Measurements from ENCODE around the gene DUSP28.
A peak's percentile ranks its signal among the peaks of the same experiment; 100 is the strongest.
"Not testable (repeated sequence)": the region's sequence is repeated elsewhere in the genome, so short reads cannot be mapped to it uniquely, and the experiment has no call there.

DUSP28 gene, protein sequence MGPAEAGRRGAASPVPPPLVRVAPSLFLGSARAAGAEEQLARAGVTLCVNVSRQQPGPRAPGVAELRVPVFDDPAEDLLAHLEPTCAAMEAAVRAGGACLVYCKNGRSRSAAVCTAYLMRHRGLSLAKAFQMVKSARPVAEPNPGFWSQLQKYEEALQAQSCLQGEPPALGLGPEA

DNA sequence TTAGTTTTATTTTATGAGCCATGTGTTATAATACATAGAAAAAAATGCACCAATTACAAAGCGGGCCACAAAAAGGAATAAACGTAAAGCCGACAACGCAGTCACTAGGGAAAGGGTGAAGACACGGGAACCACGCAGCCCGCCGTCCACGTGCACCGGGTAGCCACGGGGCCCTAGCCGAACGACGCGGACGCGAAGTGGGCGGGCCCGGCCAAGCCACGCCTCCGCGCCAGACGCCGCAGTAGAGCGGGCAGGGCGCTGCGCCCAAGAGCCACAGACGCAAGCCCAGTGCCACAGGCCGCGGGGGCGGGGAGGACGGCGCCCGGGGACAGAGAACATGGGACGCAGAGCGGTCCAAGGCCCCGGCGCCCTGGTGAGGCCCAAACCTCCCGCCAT is at the start of gene DUSP28:
DUSP28 (plus strand) TSS at position 274 of the 396 bp plus-strand sequence. CDS start 328 bp downstream, outside the sequence.
- peak; percentile 85 for DNase-seq

DNA sequence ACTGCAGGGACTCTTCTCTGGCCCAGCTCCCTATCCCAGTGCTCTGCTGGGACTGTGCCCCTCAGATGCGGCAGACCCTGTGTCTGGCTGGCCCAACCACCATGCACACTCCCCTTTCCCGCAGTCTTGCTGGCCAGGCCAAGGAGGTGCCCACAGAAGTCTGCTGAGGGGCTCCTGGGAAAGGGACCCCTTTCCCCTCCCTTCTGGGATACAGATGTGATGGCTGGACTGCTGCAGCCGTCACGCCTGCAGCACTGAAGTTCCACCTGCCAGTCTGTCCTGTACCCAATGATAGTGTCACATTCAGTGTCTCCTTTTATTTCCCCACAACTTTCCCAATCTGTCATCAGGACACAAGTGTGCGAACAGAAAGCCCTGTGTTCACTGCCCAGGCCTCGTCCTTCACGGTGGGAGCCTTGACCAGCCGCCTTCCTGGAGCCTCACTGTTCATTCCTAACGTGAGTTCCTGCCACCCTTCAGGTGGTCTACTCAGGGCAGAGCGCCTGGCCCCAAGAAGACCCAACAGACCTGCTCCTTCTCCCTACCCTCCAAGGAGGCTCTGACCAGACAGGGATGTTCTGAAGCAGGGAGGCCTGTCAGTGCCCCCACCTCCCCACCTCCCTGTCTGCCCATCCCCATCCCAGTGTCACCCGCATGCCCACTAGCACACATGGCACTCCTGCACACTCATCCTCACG is 49.5 kb upstream of the DUSP28 start:
- DNase-seq: no peak

DNA sequence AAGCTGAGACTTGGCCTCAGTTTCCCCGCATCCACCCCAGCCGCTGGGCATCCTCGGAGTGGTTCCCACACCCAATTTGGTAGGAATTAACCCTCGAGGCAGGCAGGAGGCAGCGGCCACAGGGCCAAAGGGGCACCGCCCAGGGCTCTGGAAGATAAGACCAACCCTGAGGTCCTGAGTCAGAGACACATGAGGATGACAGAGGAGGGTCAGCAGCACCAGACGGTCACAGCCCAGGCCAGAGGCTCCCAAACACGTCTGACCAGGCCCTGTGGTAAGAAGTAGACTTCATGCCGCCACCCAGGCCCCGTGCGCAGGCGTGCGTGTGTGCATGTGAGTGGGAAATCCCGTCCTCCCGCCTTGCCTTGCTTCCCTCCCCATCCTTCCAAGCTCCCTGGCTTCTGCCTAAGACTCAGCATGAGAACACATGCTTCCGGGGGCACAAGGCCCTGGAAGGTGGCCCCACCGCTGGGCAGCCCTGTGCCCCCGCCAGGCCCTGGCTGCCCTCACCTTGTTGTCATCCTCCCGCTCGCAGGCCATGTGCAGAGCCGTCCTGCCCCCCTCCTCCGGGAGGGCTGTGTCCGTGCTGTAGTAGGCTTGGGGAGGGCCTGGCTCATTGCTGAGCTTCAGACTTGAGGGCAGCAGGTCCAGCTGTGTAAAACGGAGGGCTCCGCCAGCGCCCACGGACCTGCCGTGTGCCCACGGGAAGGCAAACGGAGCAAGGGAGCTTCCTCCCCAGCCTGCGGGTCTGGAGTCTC is 48.6 kb upstream of the DUSP28 start:
- no peak for DNase-seq

DNA sequence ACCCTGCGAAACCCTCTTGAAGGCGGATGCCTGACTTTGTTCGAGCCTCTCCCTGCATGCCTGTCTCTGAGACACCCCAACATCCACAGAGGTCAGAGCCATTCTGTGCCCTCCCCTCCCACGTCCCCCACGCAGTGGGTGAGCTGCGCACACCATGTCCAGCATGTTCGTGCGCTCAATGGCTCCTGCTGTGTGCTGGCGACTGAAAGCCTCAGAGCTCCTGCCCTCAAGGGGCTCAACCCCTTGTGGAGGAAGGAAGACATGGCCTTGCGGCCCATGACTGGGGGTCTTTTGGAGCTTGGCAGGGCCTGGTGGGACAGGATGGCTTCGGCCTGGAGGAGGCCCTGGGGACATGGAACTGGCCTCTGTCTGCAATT is 48.1 kb upstream of the DUSP28 start:
- DNase-seq: no peak

DNA sequence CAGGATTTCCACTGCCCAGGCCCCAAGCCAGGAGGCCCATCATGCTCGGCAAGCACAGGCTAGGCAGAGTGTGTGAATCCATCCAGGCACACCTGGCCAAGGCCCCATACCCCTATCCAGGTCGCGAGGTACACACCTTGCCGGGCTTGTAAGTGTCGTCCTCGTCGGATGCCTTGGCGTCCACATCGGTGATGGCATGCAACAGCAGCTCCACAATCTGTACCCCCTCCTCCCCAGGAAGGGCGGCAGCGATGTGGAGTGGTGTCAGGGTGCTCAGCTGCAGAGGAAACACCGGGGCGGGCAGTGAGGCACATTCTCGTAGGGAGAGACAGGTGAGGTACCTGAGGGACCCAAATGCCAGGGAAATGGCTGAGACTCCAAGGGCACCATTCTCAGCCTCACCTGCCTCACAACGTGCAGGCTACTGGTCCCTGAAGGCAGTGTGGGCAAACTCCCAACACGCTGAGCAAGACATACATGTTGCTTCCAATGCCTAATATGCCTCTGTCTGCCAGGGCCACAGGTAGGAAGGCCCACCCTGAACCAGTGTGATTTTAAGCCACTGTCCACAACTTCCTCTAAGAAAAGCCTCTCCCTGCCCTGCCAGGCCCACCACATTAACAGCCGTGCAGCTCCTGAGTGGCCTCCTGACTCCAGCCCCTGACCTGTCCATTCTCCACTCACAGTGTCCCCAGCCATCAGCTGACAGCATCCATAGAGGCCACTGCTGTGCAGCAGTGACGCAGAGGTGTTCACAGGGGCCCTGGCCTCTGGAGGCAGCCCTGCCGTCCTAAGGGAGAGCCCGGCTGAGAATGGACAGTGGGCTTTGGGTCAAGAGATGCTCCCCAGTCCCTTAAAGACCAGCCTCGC is 47.3 kb upstream of the DUSP28 start:
- no peak for DNase-seq

DNA sequence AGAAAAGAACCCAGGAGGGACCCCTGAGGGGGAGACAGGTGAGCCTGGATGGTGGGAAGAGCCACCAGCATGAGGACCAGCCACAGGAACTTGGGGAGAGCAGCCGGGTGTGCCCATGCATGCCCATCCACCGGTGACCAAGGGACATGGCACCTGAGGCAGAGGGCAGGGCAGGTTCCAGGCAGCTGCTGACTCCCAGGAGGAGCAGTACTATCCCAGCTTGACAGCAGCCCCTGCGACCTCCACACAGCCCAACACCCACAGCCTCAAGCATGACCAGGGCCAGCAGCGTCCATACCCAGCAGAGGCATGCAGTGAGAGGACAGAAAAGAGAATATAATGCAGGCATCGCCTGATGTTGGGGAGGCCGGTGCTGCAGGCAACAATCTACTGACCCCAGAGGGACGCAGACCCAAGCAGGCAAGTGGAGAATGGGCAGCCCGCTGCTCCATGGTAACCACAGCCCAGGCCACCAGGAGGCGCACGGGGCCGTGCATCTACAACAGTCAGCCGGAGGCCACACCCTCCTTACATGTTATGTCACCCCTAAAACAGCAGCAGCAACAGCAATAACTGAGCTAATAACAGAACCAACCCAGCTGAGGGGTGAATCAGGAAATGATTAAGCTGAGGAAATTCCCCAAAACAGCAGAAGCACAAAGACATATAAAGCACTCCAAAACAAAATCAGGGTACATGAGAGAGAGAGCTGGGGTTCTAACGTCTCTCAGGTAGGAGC is 46.4 kb upstream of the DUSP28 start:
- no peak for DNase-seq

DNA sequence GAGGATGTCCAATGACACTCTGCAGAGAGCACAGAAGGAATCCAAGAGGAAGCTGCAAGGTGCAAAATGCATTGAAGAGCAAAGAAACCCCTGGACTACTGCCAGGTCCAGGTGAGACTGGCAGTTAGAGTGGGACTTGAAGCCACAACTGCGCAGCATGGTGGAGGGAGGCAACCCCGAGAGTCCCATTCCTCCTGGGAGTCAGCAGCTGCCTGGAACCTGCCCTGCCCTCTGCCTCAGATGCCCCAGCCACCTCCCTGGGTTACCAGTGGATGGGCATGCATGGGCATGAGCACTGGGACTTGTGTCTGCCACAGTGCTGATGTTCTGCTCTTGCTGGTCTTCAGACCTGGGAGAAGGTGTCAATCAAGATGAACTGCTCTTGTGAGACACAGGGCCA is 45.5 kb upstream of the DUSP28 start:
- DNase-seq: no peak

DNA sequence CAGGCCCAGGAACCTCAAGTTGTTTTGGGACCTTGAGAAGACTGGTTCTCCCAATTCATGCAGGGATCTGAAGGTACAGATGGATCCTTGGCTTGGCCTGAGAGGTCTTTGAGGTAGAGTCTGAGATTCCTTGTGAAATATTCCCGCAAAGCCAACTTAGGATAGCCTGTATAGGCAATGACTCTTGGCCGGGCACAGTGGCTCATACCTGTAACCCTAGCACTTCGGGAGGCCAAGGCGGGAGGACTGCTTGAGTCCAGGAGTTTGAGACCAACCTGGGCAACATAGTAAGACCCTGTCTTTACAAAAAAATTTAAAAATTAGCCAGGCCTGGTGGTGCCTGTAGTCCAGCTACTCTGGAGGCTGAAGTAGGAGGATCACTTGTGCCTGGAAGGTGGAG is 42.8 kb upstream of the DUSP28 start:
- DNase-seq: no peak

DNA sequence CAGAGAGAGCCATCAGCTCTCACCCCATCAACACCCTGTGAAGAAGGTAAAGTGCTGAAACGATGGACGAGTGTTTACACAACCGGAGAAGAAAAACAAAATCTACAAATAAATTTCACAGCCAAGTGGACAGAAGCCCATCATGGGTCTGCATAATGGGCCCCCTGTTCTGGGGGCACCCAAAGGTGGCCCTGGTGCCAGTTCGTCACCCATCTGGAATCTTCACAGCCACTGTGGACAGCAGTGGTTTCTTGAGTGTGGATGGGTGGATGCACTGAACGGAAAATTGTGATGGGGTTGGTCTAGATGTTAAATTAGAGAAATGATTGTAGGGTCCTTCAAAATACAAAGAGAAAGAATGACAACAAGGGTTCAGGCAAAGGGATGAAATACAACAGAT is 41.2 kb upstream of the DUSP28 start:
- DNase-seq: no peak

DNA sequence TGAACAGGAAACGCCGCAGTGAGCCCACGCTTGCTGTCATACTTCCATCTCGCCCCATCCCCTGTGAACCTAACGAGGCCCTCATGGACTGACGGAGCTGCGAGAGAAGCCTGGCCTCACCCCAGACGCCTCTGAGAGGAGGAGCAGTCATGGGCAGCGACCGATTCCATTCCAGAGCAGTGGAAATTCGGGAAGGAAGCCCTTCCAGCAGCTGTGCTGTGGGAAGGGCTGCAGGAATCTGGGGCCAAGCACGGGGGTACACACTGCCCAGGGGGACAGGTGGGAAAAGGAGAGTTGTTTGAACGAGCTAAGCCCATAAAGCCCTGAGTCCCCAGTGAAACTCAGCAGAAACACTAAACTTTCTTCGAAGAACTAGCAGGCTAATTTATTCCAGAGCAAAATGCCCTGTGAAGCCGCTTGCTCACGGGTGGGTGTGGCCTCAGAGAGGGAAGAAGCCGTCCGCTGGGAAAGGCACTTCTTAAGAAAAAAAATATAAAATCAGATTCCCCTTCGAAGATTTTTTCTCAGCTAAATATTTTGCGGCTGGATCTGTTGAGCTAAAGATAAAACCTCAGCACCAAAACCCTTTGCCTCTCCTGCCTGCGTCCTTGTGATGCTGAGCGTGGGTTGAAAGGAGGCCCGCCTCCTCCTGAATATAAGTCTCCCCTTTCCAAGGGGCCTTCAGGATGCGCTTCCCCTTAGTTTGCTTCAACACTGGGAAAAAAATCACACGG is 40.6 kb upstream of the DUSP28 start:
- no peak for DNase-seq

DNA sequence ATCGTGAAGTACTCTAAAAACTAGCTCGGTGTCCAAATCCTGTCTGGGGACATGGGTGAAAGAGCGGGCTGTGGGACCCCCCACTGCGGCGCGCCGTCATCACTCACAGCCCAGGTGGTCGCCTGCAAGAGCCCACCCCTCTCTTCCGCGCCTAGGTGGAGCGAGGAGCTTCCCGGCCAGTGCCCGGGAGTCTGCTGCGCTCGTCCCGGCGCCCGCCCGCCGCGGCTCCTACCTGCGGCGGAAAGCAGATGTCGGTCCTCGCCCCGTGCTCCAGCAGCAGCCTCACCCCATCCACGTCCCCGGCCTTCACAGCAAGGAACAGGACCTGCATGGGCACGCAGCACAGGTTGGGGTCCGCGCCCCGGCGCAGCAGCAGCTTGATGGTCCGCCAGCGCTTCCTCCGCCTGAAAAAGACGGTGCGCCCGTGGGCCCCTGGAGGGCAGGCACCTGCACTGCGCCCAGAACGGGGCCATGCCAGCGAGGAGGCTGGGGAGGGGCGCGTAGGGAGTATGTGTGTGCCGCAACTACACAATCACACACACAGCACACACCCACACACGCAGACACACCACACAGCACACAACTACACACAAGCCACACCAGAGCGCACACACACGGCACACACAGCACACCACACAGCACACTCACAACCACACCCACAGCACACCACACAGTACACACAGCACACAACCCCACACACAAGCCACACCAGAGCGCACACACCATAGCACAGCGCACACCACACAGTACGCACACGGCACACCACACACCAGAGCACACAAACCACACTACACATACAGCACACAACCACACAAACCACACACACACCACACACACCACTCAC is 39.8 kb upstream of the DUSP28 start:
- DNase-seq: no peak

DNA sequence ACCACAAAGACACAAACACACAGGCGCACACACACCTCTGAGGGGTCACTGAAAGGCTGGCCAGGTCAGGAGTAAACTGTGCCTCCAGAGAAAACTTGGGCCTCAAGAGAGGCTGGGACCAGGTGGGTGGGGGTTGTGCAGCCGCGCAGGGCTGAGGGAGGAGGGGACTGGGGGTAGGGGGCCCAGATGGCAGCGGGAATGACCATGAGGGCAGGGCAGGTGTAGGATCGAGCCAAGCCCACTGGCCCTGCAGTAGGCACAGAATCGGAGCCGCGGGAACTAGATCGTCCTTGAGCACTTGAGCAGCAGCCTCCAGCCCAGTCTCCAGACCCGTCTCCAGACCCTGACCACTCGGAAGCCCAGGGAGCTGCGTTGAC is 39.2 kb upstream of the DUSP28 start:
- DNase-seq: no peak

DNA sequence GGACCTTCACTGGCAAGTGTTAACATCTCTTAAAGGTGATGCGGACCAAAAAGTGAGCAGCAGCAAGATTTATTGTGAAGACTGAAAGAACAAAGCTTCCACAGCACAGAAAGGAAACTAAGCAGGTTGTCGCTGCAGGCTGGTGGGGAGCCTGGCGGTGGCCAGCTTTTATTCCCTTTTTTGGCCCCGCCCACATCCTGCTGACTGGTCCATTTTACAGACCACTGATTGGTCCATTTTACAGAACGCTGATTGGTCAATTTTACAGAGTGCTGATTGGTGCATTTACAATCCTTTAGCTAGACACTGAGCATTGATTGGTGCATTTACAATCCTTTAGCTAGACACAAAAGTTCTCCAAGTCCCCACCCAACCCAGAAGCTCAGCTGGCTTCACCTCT is 38.3 kb upstream of the DUSP28 start:
- not testable (repeated sequence) for DNase-seq

DNA sequence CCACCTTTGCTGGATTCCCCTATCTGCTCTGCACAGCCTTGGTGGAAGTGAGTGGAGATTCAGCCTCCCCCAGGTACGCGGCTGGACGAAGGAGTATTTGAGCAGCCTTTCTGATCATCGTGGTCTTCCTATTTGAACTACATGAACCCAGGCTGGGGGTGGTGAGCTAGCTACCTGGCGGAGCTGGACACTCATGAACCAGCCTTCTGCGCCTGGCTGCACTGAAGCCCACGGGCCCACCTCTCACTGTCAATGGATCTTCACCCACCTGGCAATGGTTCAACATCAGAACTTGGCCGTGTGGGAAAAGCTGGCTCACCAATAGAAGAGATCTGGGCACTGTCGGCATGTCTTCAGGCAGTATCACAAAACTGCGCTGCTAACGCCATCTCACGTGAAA is 37.8 kb upstream of the DUSP28 start:
- DNase-seq: no peak

DNA sequence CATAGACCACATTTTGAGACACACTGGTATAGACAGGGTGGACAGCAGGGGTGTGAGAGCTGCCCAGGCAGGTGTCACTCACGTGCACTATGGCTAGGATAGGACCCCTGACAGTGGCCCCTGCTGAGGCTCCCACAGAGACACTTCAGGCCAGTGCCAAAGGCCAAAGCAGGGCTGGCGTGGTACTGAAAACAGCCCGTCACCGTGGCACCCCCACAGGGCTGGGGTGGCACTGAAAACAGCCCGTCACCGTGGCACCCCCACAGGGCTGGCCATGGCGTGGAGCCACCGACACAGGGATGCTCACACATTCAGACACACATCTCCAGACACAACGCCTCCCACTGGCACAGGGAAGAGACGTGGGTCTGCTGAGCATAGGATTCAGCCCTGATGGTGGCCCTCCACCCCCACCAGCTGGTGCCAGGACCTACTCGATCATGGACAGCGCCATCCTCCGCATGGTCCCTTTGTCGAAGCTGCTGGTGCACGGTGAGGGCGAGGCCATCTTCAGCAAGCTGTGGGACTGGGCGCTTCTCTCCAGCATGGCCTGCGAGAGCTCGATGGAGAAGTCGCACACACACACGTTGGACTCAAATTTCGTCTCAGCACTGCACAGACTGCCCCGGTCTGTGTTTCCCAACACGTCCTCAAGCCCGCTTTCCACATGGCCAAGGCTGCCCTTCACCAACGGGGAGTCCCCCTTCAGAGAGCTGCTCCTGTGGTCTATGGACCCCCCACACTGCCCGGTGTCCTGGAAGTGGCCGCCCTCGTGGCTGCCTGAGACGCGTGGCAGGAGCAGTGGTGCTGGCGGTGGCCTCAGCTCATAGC is 36.5 kb upstream of the DUSP28 start:
- DNase-seq: no peak

DNA sequence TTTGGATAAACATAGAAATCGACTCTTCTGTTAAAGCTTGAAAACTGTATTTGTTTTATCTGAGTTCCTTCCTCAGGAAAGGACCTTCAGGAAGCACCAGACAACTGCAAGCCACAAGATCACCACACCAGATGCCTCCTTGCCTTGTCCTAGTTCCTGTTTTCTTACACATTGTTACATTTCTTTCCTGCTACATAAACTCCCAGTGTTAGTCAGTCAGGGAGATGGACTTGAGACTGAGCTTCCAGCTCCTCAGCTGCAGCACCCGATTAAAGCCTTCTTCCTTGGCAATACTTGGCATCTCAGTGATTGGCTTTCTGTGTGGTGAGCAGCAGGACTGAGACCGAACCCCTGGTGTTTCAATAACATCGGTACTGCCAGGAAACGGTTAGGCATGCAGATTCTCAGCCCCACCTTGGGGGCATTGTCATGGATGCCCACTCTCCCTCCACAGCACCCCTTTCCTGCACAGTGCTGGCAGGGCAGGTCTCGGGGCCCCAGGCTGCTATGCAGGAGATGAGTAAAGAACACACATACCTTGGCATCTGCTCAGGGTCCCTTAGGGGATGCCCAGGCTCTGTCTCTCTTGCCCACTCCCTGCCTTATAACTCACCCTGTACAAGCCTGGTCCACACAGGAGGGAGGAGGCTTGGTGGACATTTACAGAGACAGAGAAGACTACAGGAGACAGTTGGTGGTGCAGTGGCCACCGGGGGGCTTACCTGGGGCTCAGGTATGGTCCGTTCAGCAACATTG is 35.0 kb upstream of the DUSP28 start:
- DNase-seq: no peak

DNA sequence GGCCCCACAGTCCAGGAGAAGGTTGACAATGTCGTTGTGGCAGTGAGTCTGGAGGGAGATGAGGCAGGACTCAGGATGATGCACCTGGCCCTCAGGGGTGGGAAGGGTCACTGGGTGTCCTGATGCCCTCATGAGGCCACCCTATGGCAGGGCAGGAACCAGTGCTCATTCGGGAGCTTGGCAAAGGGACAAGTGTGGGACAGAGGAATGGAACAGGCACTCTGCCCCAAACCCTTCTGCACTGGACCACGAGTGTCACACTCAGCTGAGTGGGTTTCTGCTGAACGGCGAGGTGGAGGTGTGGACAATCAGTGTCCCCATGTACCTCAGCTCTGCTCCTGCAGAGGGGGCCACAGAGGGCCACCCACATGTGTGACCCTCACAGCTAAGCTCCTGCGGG is 34.4 kb upstream of the DUSP28 start:
- DNase-seq: no peak

DNA sequence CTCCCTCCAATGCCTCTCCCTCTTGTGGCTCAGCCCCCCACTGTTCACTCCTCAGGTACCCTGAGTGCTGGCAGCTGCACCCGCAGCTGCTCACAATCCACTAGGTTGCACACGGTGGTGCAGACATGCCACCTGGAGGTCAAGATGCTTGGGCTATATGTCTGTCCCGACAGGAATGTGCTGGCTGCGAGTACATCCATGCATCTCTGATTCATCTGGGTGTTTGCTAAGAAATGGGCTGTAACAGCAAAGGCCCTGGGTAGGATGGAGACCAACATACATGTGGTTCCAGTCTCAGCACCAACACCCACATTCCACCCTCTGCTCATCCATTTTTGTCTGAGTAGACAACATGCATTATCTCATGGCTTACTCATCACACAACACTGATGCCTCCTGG is 33.6 kb upstream of the DUSP28 start:
- DNase-seq: no peak

DNA sequence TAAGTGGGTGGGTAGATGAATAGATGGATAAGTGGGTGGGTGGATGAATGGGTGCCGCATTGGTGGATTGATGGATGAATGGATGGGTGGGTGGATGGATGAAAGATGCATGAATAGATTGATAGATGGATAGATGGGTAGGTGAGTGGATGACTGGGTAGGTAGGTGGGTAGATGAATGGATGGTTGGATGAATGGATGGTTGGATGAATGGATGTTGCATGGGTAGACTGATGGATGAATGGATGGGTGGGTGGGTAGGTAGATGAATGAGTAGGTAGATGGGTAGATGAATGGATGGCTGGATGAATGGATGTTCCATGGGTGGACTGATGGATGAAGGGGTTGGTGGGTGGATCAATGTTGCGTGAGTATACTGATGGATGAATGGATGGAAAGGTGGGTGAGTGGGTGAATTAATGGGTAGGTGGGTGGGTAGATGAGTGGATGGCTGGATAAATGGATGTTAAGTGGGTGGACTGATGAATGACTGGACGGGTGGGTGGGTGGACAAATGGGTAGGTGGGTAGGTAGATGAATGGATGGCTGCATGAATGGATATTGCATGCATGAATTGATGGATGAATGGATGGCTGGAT is 32.9 kb upstream of the DUSP28 start:
- DNase-seq: no peak

All from NCI-H774 (cell line).